Loucy (cell line): ENCODE measurements around the gene L3HYPDH.

Experiments
- H2AFZ ChIP-seq: fragments of 200-600 bp; sonication (generic); 2 replicates; pipeline ENCODE4 v1.6.0; 2016; ENCODE audit warnings: antibody characterized with exemption, mild to moderate bottlenecking, low read length, moderate library complexity
- H3F3A ChIP-seq: fragments of 200-600 bp; 2 replicates; pipeline ENCODE4 v1.6.0; 2016; ENCODE audit warnings: antibody characterized with exemption, low read depth, mild to moderate bottlenecking
- H3K27me3 ChIP-seq: fragments of 200-600 bp; sonication (generic); 2 replicates; pipeline ENCODE4 v1.6.1; 2014; ENCODE audit warnings: low read length, mild to moderate bottlenecking; ENCODE audit not compliant: insufficient read depth, poor library complexity, severe bottlenecking
- H3K36me3 ChIP-seq: fragments of 200-600 bp; sonication (generic); 2 replicates; pipeline ENCODE4 v1.6.1; 2016; ENCODE audit warnings: low read length; ENCODE audit not compliant: insufficient read depth
- H3K4me1 ChIP-seq: fragments of 200-600 bp; sonication (generic); 2 replicates; pipeline ENCODE4 v1.5.1; 2014; ENCODE audit warnings: low read length, mild to moderate bottlenecking; ENCODE audit not compliant: insufficient read depth, poor library complexity, severe bottlenecking
- H3K4me2 ChIP-seq: fragments of 200-600 bp; sonication (generic); 2 replicates; pipeline ENCODE4 v1.6.0; 2014; ENCODE audit warnings: antibody characterized with exemption, low read length, low read depth, mild to moderate bottlenecking; ENCODE audit not compliant: poor library complexity, severe bottlenecking
- H3K4me3 ChIP-seq: fragments of 200-600 bp; sonication (generic); 2 replicates; pipeline ENCODE4 v1.5.1; 2014; ENCODE audit warnings: low read length, mild to moderate bottlenecking, mixed read lengths; ENCODE audit not compliant: poor library complexity, severe bottlenecking
- H3K79me2 ChIP-seq: fragments of 200-600 bp; sonication (generic); 2 replicates; pipeline ENCODE4 v1.6.1; 2014; ENCODE audit warnings: low read length; ENCODE audit not compliant: insufficient read depth
- H3K9ac ChIP-seq: fragments of 200-600 bp; sonication (generic); 2 replicates; pipeline ENCODE4 v1.6.0; 2014; ENCODE audit warnings: mild to moderate bottlenecking, low read depth, low read length, moderate library complexity; ENCODE audit not compliant: poor library complexity, severe bottlenecking
- H3K9me2 ChIP-seq: fragments of 200-600 bp; sonication (generic); replicated peaks from 2 replicates; pipeline ENCODE4 v1.6.1; 2016; ENCODE audit warnings: low read depth, low read length, mixed read lengths
- H3K9me3 ChIP-seq: fragments of 200-600 bp; sonication (generic); 2 replicates; pipeline ENCODE4 v1.6.1; 2014; ENCODE audit warnings: mild to moderate bottlenecking, antibody characterized with exemption, low read length, low read depth; ENCODE audit not compliant: insufficient read depth
- H4K20me1 ChIP-seq: fragments of 200-600 bp; sonication (generic); 2 replicates; pipeline ENCODE4 v1.6.0; 2014; ENCODE audit warnings: antibody characterized with exemption, low read length, mild to moderate bottlenecking; ENCODE audit not compliant: insufficient read depth, poor library complexity, severe bottlenecking
- EZH2phosphoT487 ChIP-seq: fragments of 200-600 bp; IDR thresholded peaks from 2 replicates; pipeline ENCODE4 v1.6.1; 2018; ENCODE audit warnings: antibody characterized with exemption, mild to moderate bottlenecking, moderate library complexity, borderline replicate concordance
- TF ChIP-seq, protein P1 (sequence below): fragments of 200-600 bp; sonication (generic); conservative IDR thresholded peaks from 2 replicates; pipeline ENCODE4 v1.5.1; 2014; ENCODE audit warnings: mild to moderate bottlenecking, antibody characterized with exemption, low read length

Gene L3HYPDH

DNA sequence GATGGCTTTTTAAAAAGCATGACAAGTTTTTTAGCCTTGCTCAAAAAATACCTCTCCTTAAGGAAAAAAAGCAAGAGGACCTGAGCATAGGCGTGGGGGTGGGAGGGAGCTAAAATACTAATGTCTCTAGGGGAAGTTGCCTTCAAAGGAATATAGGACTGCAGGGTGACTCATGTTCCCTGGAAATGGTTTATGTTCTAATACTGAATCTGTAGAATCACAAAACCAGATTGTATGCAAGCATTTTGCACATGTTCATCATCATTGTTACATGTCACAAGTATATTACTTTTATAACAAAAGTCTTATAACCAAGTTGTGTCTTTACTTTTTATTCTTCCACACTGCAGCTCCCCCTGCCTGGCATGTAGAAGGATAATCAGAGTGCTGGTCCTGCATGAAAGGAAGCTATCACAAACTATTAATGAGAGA, 55.6 kb downstream of the L3HYPDH start:
- Histone ChIP-seq H3K27me3 (no peaks in the 10 kb centered on the region), H3K9me2 (no peaks in the 10 kb centered on the region), H2AFZ (no peak overlapping the region), H3K79me2 (no peaks in the 10 kb centered on the region), H3F3A (no peaks in the 10 kb centered on the region), H3K4me1 (no peaks in the 10 kb centered on the region), H3K4me3 (no peak overlapping the region), H3K9me3 (no peaks in the 10 kb centered on the region), H3K9ac (no peak overlapping the region), H4K20me1 (no peaks in the 10 kb centered on the region), H3K36me3 (no peaks in the 10 kb centered on the region), H3K4me2 (no peak overlapping the region)
- TF ChIP-seq, protein P1, sequence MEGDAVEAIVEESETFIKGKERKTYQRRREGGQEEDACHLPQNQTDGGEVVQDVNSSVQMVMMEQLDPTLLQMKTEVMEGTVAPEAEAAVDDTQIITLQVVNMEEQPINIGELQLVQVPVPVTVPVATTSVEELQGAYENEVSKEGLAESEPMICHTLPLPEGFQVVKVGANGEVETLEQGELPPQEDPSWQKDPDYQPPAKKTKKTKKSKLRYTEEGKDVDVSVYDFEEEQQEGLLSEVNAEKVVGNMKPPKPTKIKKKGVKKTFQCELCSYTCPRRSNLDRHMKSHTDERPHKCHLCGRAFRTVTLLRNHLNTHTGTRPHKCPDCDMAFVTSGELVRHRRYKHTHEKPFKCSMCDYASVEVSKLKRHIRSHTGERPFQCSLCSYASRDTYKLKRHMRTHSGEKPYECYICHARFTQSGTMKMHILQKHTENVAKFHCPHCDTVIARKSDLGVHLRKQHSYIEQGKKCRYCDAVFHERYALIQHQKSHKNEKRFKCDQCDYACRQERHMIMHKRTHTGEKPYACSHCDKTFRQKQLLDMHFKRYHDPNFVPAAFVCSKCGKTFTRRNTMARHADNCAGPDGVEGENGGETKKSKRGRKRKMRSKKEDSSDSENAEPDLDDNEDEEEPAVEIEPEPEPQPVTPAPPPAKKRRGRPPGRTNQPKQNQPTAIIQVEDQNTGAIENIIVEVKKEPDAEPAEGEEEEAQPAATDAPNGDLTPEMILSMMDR: peak; percentile 30; the same call in 1 of the 2 replicates
- no peak for TF ChIP-seq EZH2phosphoT487

DNA sequence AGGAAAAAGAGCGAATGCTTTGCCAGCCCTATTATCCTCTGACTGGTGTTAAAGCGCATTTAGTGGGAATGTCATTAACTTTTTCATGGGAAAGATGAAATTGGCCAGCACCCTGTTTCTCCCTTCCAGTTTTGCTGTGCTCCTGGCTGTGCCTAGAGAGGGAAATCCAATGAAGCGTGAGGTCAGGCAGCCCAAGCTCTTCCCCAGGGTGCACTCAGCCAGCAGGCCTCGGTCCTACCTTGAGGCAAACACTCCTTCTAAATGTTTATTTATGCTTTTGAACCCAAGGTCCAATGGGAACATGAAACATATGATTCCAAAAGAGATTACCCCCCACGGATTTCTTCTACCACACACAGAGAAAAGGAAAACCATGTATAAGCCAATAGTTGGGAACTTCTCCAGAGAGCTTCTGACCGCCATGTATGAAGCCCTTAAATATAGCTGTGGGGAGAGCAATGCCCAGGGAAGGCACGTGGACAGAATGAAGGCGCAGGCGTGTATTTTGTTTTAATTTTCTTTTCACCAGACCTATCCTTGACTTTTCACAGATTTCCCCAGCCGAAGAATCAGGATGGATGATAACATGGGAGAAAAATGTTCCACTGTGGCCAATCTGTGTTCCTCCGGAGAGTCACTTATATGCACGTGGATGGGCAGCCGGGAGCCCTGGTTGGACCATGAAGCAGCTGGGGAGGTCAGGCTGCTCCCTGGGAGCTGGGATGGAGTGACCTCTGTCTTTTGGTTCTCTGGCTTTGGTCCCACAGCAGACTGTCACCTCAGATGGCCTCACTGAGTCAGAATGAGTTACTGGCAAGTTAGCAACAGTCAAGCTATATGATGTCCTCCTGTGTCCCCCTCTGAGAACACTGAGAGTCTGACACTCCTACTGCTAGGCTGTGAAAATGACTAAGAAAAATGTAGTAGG, 56.3 kb downstream of the L3HYPDH start:
- Histone ChIP-seq H3K9me3 (no peaks in the 10 kb centered on the region), H3K9ac (no peak overlapping the region), H3F3A (no peaks in the 10 kb centered on the region), H3K4me2 (no peak overlapping the region), H4K20me1 (no peaks in the 10 kb centered on the region), H3K4me1 (no peaks in the 10 kb centered on the region), H3K9me2 (no peaks in the 10 kb centered on the region), H3K36me3 (no peaks in the 10 kb centered on the region), H2AFZ (no peak overlapping the region), H3K4me3 (no peak overlapping the region), H3K27me3 (no peaks in the 10 kb centered on the region), H3K79me2 (no peaks in the 10 kb centered on the region)
- TF ChIP-seq, protein P1: no peak
- TF ChIP-seq EZH2phosphoT487: no peak

DNA sequence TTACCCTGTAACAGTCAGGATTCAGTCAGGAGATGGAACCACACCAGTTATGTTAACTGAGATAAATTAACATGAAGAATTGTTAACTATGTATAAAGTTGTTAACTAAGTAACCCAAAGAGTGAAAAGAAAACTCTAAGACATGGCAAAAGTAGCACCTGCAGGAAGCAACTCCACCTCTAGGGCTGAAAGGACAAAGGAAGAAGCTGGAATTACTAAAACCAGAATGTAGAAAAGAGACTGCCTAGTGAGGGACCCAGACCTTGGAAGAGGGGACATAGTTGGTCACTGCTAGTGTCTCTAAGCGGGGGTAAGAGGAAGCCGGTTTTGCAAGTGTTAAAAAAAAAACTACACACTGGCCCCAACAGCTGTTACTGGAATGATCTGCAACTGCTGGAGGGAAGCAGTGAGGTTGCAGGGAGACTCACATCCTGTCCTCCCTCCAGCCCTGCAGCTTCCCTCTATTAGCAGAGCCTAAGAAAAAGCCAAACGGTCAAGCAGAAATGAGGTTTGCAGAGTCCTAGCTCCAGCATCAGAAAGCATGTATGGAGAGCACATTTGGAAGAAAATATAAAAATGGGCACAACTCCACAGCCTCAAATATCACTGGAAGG, 58.8 kb downstream of the L3HYPDH start:
- no peaks in the 10 kb centered on the region for H3F3A ChIP-seq
- no peaks in the 10 kb centered on the region for H3K27me3 ChIP-seq
- H4K20me1 ChIP-seq: no peaks in the 10 kb centered on the region
- H3K9ac ChIP-seq: no peak overlapping the region
- H3K9me3 ChIP-seq: no peaks in the 10 kb centered on the region
- H3K4me1 ChIP-seq: no peaks in the 10 kb centered on the region
- H3K4me3 ChIP-seq: no peak overlapping the region
- TF ChIP-seq, protein P1: no peak
- no peak for TF ChIP-seq EZH2phosphoT487
- H3K4me2 ChIP-seq: no peak overlapping the region
- H3K79me2 ChIP-seq: no peaks in the 10 kb centered on the region
- H3K36me3 ChIP-seq: no peaks in the 10 kb centered on the region
- no peak overlapping the region for H2AFZ ChIP-seq
- H3K9me2 ChIP-seq: no peaks in the 10 kb centered on the region
